Psoas muscle (tissue), 8 donors: ENCODE data around the gene SLC13A1. TPM values are rescaled to one million over a fixed set of nuclear protein-coding genes. Genes with fewer than 3 reads are reported as not detected.

Source experiments
- ATAC-seq, 4 donors: fragments of 200-7000 bp; cut with Tn5 transposase; one replicate each; pipeline ENCODE4 v1.9.1; 2020; ENCODE audit warnings: moderate library complexity in 3 of 4, mild to moderate bottlenecking in 2 of 4
- DNase-seq, 2 donors: peaks; one replicate each; pipeline ENCODE4 v3.0.0-alpha.2; 2020
- H3K27ac ChIP-seq: fragments of 200-600 bp; one replicate; pipeline ENCODE4 v1.8.0; 2022
- H3K27me3 ChIP-seq, 3 donors: fragments of 200-600 bp in 1 of 3; one replicate each; pipeline versions ENCODE4 v1.6.1 to v1.8.0; 2013 to 2022; ENCODE audit warnings: low read length in 2 of 3, mild to moderate bottlenecking in 2 of 3, moderate library complexity in 1 of 3; ENCODE audit not compliant: insufficient read depth in 3 of 3
- H3K36me3 ChIP-seq, 2 donors: fragments of 200-600 bp in 1 of 2; one replicate each; pipeline versions ENCODE4 v1.6.1 to v1.8.0; 2013 to 2022; ENCODE audit warnings: low read depth in 1 of 2, mild to moderate bottlenecking in 1 of 2, moderate library complexity in 1 of 2; ENCODE audit not compliant: insufficient read depth in 1 of 2
- H3K4me1 ChIP-seq: fragments of 200-600 bp; one replicate; pipeline ENCODE4 v1.8.0; 2022
- H3K4me3 ChIP-seq: fragments of 200-600 bp; one replicate; pipeline ENCODE4 v1.8.0; 2022; ENCODE audit warnings: mild to moderate bottlenecking
- H3K9me3 ChIP-seq: fragments of 200-600 bp; one replicate; pipeline ENCODE4 v1.8.0; 2022
- WGBS, 3 donors: extraction: QIAGEN DNeasy Blood & Tissue Kit; methylation state at CpG; one replicate each; pipeline versions ENCODE4 v1.1.6 to v1.1.7; 2013; 5-methylcytosine and 5-hydroxymethylcytosine counted together
- intact Hi-C, 2 donors: fragments of 100-400 bp; cut with DNase I; formaldehyde crosslinking; loops; one replicate each; pipeline versions ENCODE4 v1.11.0 to v1.14.2; 2022
- polyA plus RNA-seq, 3 donors: library from polyadenylated mRNA; stranded (reverse); fragments of 200-250 nt; gene quantifications; one replicate each; pipeline ENCODE4 v1.2.3, GENCODE V29; 2013
- total RNA-seq, 4 donors: library from RNA; stranded (reverse); fragmentation: NEBNext Ultra II Directional in 2 of 4; extraction: Animal tissue kit (Norgen Biotek cat#: 25700) in 2 of 4; gene quantifications; one replicate each; pipeline versions ENCODE4 v1.2.1 to v1.2.4, GENCODE V29; 2021 to 2023
- TF ChIP-seq, protein P1 (sequence below): fragments of 200-600 bp; IDR thresholded peaks from one replicate; pipeline ENCODE4 v1.8.0; 2022; ENCODE audit warnings: antibody characterized with exemption
- donor health status: healthy with polysubstance abuse.
- donor health status: DM: no; HTN: no; CAD: no; lungs with moderate emphysema.
- donor health status: Bipolar disorder and iron deficiency.
- donor health status: healthy.
- donor health status: DM: yes; HTN: yes; CAD: no.
- donor health status: DM: no; HTN: no; CAD: no.
- donor health status: DM: no; HTN: no; CAD: no.
- donor health status: DM: yes; HTN: yes; CAD: no.

The SLC13A1 gene
- total and polyA plus RNA-seq, 7 donors: 0.12 TPM; not detected in 6

GRCh38 chr7:123190109-123190831 is 9.5 kb downstream of the SLC13A1 start:
- Histone ChIP-seq H3K4me3 (no peak overlapping the region), H3K27ac (no peak overlapping the region), H3K27me3 (no peaks in the 10 kb centered on the region), H3K9me3 (no peaks in the 10 kb centered on the region), H3K4me1 (no peaks in the 10 kb centered on the region), H3K36me3 (no peaks in the 10 kb centered on the region)
- WGBS, 3 donors: 52 to 74% (median 69%) methylated on average over 2 of the region's 2 CpGs
- no peak for ATAC-seq
- intact Hi-C loops: no loop called here
- TF ChIP-seq, protein P1, sequence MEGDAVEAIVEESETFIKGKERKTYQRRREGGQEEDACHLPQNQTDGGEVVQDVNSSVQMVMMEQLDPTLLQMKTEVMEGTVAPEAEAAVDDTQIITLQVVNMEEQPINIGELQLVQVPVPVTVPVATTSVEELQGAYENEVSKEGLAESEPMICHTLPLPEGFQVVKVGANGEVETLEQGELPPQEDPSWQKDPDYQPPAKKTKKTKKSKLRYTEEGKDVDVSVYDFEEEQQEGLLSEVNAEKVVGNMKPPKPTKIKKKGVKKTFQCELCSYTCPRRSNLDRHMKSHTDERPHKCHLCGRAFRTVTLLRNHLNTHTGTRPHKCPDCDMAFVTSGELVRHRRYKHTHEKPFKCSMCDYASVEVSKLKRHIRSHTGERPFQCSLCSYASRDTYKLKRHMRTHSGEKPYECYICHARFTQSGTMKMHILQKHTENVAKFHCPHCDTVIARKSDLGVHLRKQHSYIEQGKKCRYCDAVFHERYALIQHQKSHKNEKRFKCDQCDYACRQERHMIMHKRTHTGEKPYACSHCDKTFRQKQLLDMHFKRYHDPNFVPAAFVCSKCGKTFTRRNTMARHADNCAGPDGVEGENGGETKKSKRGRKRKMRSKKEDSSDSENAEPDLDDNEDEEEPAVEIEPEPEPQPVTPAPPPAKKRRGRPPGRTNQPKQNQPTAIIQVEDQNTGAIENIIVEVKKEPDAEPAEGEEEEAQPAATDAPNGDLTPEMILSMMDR: no peak
- no peak for DNase-seq

- no peaks in the 10 kb centered on the region for H3K9me3 ChIP-seq
- no peaks in the 10 kb centered on the region for H3K27me3 ChIP-seq
- intact Hi-C loops: no loop called here
- WGBS, 3 donors: 39 to 52% (median 51%) methylated on average over 3 of the region's 3 CpGs
- no peaks in the 10 kb centered on the region for H3K4me1 ChIP-seq
- no peak overlapping the region for H3K4me3 ChIP-seq
- TF ChIP-seq, protein P1: no peak
- no peak overlapping the region for H3K27ac ChIP-seq
- DNase-seq (no peak), ATAC-seq (no peak)
- H3K36me3 ChIP-seq: no peaks in the 10 kb centered on the region
These were observed 14.0 kb downstream of the SLC13A1 start for GRCh38 chr7:123185756-123186155.

DNA sequence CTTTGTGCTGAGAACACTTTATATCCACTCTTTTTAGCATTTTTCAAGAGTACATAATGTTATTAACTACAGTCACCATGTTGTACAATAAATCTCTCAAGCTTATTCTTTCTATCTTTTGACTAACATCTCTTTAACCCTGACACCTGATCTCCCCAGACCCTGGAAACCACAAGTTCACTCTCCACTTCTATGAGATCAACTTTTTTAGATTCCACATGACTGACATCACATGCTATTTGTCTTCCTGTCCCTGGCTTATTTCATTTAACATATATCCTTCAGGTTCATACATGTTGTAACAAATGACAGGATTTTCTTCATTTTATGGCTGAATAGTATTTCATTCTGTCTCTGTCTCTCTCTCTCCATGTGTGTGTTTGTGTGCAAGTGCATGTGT is 15.5 kb downstream of the SLC13A1 start:
- Histone ChIP-seq H3K27me3 (no peaks in the 10 kb centered on the region), H3K9me3 (no peaks in the 10 kb centered on the region), H3K27ac (no peak overlapping the region), H3K4me1 (no peaks in the 10 kb centered on the region), H3K4me3 (no peak overlapping the region), H3K36me3 (no peaks in the 10 kb centered on the region)
- ATAC-seq (no peak), DNase-seq (no peak)
- intact Hi-C loops: no loop called here
- TF ChIP-seq, protein P1: no peak

DNA sequence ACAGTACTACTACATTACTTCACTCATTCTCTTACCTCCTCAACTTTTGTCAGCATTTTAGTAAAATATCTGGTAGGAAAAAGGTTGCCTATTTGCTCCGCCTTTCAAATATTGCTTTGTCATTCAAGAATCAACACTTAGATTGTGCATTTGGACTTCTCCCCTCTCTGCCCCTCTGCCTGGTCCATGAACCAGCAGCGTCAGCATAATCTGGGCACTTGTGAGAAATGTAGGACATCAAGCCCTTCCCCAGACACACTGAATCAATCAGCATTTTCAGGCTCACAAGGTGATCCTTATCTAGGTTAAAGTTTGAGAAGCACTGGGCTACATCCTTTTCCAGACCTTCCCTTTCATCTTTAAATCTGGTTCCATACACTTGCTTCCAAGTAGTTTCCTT is 16.3 kb downstream of the SLC13A1 start:
- ATAC-seq (no peak), DNase-seq (no peak)
- H3K27me3 ChIP-seq: no peaks in the 10 kb centered on the region
- no peaks in the 10 kb centered on the region for H3K36me3 ChIP-seq
- WGBS, 3 donors: 85 to 89% (median 88%) methylated on average over 2 of the region's 2 CpGs
- no peaks in the 10 kb centered on the region for H3K9me3 ChIP-seq
- TF ChIP-seq, protein P1: no peak
- intact Hi-C loops: no loop called here
- H3K27ac ChIP-seq: no peak overlapping the region
- no peaks in the 10 kb centered on the region for H3K4me1 ChIP-seq
- H3K4me3 ChIP-seq: no peak overlapping the region

- intact Hi-C loops: no loop called here
- no peak for ATAC-seq
- Histone ChIP-seq H3K9me3 (no peaks in the 10 kb centered on the region), H3K27ac (no peak overlapping the region), H3K36me3 (no peaks in the 10 kb centered on the region), H3K4me3 (no peak overlapping the region), H3K4me1 (no peaks in the 10 kb centered on the region), H3K27me3 (no peaks in the 10 kb centered on the region)
- no peak for DNase-seq
- TF ChIP-seq, protein P1: no peak
These were observed 22.3 kb downstream of the SLC13A1 start for GRCh38 chr7:123177442-123177841.
